ENCODE measurements around the gene RALBP1.

The RALBP1 gene

GRCh38 chr18:9547782-9548181 is 72.5 kb downstream of the RALBP1 start:
- DNase-seq (ENCODE audit: low read depth in 2 of 2): no peak

GRCh38 chr18:9549405-9549804 is 74.1 kb downstream of the RALBP1 start:
- no peak for DNase-seq (ENCODE audit: low read depth in 2 of 2)

GRCh38 chr18:9550429-9550828 is 75.1 kb downstream of the RALBP1 start:
- no peak for DNase-seq (ENCODE audit: low read depth in 2 of 2)

- no peak for DNase-seq (ENCODE audit: low read depth in 2 of 2)
These were observed 76.9 kb downstream of the RALBP1 start for GRCh38 chr18:9552191-9552590.

- DNase-seq (ENCODE audit: low read depth in 2 of 2): no peak
These were observed 77.3 kb downstream of the RALBP1 start for GRCh38 chr18:9552616-9553015.

- no peak for DNase-seq (ENCODE audit: low read depth in 2 of 2)
These were observed 82.1 kb downstream of the RALBP1 start for GRCh38 chr18:9557250-9557943.

GRCh38 chr18:9558387-9559064 is 83.2 kb downstream of the RALBP1 start:
- DNase-seq (ENCODE audit: low read depth in 2 of 2): no peak

- DNase-seq (ENCODE audit: low read depth in 2 of 2): no peak
These were observed 83.9 kb downstream of the RALBP1 start for GRCh38 chr18:9559253-9559652.

GRCh38 chr18:9561759-9562158 is 86.4 kb downstream of the RALBP1 start:
- no peak for DNase-seq (ENCODE audit: low read depth in 2 of 2)

- DNase-seq (ENCODE audit: low read depth in 2 of 2): no peak
These were observed 87.3 kb downstream of the RALBP1 start for GRCh38 chr18:9562584-9562983.

GRCh38 chr18:9563331-9563730 is 88.0 kb downstream of the RALBP1 start:
- DNase-seq (ENCODE audit: low read depth in 2 of 2): no peak

- DNase-seq (ENCODE audit: low read depth in 2 of 2): no peak
These were observed 90.1 kb downstream of the RALBP1 start for GRCh38 chr18:9565407-9565806.

GRCh38 chr18:9568186-9568585 is 92.9 kb downstream of the RALBP1 start:
- no peak for DNase-seq (ENCODE audit: low read depth in 2 of 2)

GRCh38 chr18:9569178-9569577 is 93.9 kb downstream of the RALBP1 start:
- no peak for DNase-seq (ENCODE audit: low read depth in 2 of 2)

- no peak for DNase-seq (ENCODE audit: low read depth in 2 of 2)
These were observed 94.9 kb downstream of the RALBP1 start for GRCh38 chr18:9570255-9570654.

- DNase-seq (ENCODE audit: low read depth in 2 of 2): no peak
These were observed 96.2 kb downstream of the RALBP1 start for GRCh38 chr18:9571546-9571945.

GRCh38 chr18:9574473-9575115 is 99.3 kb downstream of the RALBP1 start:
- no peak for DNase-seq (ENCODE audit: low read depth in 2 of 2)

GRCh38 chr18:9575558-9575957 is 100.2 kb downstream of the RALBP1 start:
- DNase-seq (ENCODE audit: low read depth in 2 of 2): no peak

- DNase-seq (ENCODE audit: low read depth in 2 of 2): no peak
These were observed 102.0 kb downstream of the RALBP1 start for GRCh38 chr18:9577361-9577760.

GRCh38 chr18:9578306-9578705 is 103.0 kb downstream of the RALBP1 start:
- DNase-seq (ENCODE audit: low read depth in 2 of 2): no peak

GRCh38 chr18:9581667-9582066 is 106.4 kb downstream of the RALBP1 start:
- no peak for DNase-seq (ENCODE audit: low read depth in 2 of 2)

GRCh38 chr18:9586814-9587213 is 111.5 kb downstream of the RALBP1 start:
- DNase-seq (ENCODE audit: low read depth in 2 of 2): no peak
